Activated T-helper 2 cell treated with anti-CD3 and anti-CD28 coated beads, Interferon-gamma antibody, Interleukin-2, Interleukin-4, amounts not matched to agents 10 μg/mL and 5 μg/mL and 100 μg/mL, durations not matched to agents 14 hours and 24 hours and 36 hours (primary cell): ENCODE data around the gene CTIF. TPM values are rescaled to one million over a fixed set of nuclear protein-coding genes. Genes with fewer than 3 reads are reported as not detected.

Experiments used
- DNase-seq: peaks from one replicate; pipeline ENCODE4 v3.0.0; 2021; ENCODE audit warnings: low spot score
- H3K27ac Mint-ChIP-seq: one replicate; pipeline ENCODE4 v1.8.0; 2021; ENCODE audit warnings: mixed read lengths
- H3K27me3 Mint-ChIP-seq: one replicate; pipeline ENCODE4 v1.8.0; 2021; ENCODE audit warnings: low read depth, mixed read lengths
- H3K36me3 Mint-ChIP-seq: one replicate; pipeline ENCODE4 v1.8.0; 2021; ENCODE audit warnings: low read depth, mixed read lengths
- H3K4me1 Mint-ChIP-seq: one replicate; pipeline ENCODE4 v1.8.0; 2021; ENCODE audit warnings: low read depth, mixed read lengths
- H3K4me3 Mint-ChIP-seq: one replicate; pipeline ENCODE4 v1.8.0; 2021; ENCODE audit warnings: low read depth, mild to moderate bottlenecking, moderate library complexity, mixed read lengths
- H3K9me3 Mint-ChIP-seq: one replicate; pipeline ENCODE4 v1.8.0; 2021; ENCODE audit warnings: mixed read lengths
- intact Hi-C: fragments of 100-400 bp; cut with micrococcal nuclease; formaldehyde crosslinking; loops from one replicate; pipeline ENCODE4 v1.15.1; 2023
- total RNA-seq: library from RNA; stranded (reverse); gene quantifications from 2 replicates; pipeline ENCODE4 v1.2.3, GENCODE V29; 2022

CTIF gene
- total RNA-seq, 1 donor from 2014 or later, result 7.0 TPM

- Mint-ChIP-seq H3K9me3 (no peaks in the 10 kb centered on the region), H3K27ac (no peak overlapping the region), H3K4me3 (no peak overlapping the region), H3K4me1 (no peaks in the 10 kb centered on the region), H3K36me3 (no peaks in the 10 kb centered on the region), H3K27me3 (no peaks in the 10 kb centered on the region)
- DNase-seq, result no peak
- intact Hi-C loops, result no loop called here
Measured at GRCh38 chr18:48735080-48735676, 196.3 kb downstream of the CTIF start.

- Mint-ChIP-seq H3K27ac (no peak overlapping the region), H3K27me3 (no peaks in the 10 kb centered on the region), H3K4me1 (no peaks in the 10 kb centered on the region), H3K4me3 (no peak overlapping the region), H3K9me3 (no peaks in the 10 kb centered on the region), H3K36me3 (no peaks in the 10 kb centered on the region)
- intact Hi-C loops, result no loop called here
- no peak for DNase-seq
Measured at GRCh38 chr18:48735681-48736255, 196.9 kb downstream of the CTIF start.

GRCh38 chr18:48736321-48737260 is 197.8 kb downstream of the CTIF start:
- intact Hi-C loops, result no loop called here
- Mint-ChIP-seq H3K9me3 (no peaks in the 10 kb centered on the region), H3K27ac (no peak overlapping the region), H3K4me3 (no peak overlapping the region), H3K36me3 (no peaks in the 10 kb centered on the region), H3K4me1 (no peaks in the 10 kb centered on the region), H3K27me3 (no peaks in the 10 kb centered on the region)
- no peak for DNase-seq

- no peak overlapping the region for H3K27ac Mint-ChIP-seq
- no peaks in the 10 kb centered on the region for H3K4me1 Mint-ChIP-seq
- no peak for DNase-seq
- intact Hi-C loops, result no loop called here
- H3K4me3 Mint-ChIP-seq, result no peak overlapping the region
- H3K9me3 Mint-ChIP-seq, result no peaks in the 10 kb centered on the region
- H3K27me3 Mint-ChIP-seq, result no peaks in the 10 kb centered on the region
- no peaks in the 10 kb centered on the region for H3K36me3 Mint-ChIP-seq
Measured at GRCh38 chr18:48739266-48740067, 200.6 kb downstream of the CTIF start.

- Mint-ChIP-seq H3K27me3 (no peaks in the 10 kb centered on the region), H3K4me3 (no peak overlapping the region), H3K36me3 (no peaks in the 10 kb centered on the region), H3K9me3 (no peaks in the 10 kb centered on the region), H3K4me1 (no peaks in the 10 kb centered on the region), H3K27ac (no peak overlapping the region)
- no peak for DNase-seq
- intact Hi-C loops, result no loop called here
Measured at GRCh38 chr18:48740068-48740440, 201.2 kb downstream of the CTIF start.

- no peaks in the 10 kb centered on the region for H3K36me3 Mint-ChIP-seq
- H3K4me3 Mint-ChIP-seq, result no peak overlapping the region
- H3K27ac Mint-ChIP-seq, result no peak overlapping the region
- no peak for DNase-seq
- no peaks in the 10 kb centered on the region for H3K4me1 Mint-ChIP-seq
- no peaks in the 10 kb centered on the region for H3K9me3 Mint-ChIP-seq
- intact Hi-C loops, result no loop called here
- no peaks in the 10 kb centered on the region for H3K27me3 Mint-ChIP-seq
Measured at GRCh38 chr18:48740851-48741485, 202.1 kb downstream of the CTIF start.

- no peaks in the 10 kb centered on the region for H3K4me1 Mint-ChIP-seq
- no peak for DNase-seq
- no peak overlapping the region for H3K27ac Mint-ChIP-seq
- H3K4me3 Mint-ChIP-seq, result no peak overlapping the region
- no peaks in the 10 kb centered on the region for H3K9me3 Mint-ChIP-seq
- H3K27me3 Mint-ChIP-seq, result peaks cover 2% of the 10 kb centered on the region
- intact Hi-C loops, result no loop called here
- H3K36me3 Mint-ChIP-seq, result no peaks in the 10 kb centered on the region
Measured at GRCh38 chr18:48741866-48742265, 203.0 kb downstream of the CTIF start.

- intact Hi-C loops, result no loop called here
- Mint-ChIP-seq H3K27ac (no peak overlapping the region), H3K36me3 (no peaks in the 10 kb centered on the region), H3K27me3 (peaks cover 2% of the 10 kb centered on the region), H3K9me3 (no peaks in the 10 kb centered on the region), H3K4me3 (no peak overlapping the region), H3K4me1 (no peaks in the 10 kb centered on the region)
- DNase-seq, result no peak
Measured at GRCh38 chr18:48742304-48742703, 203.5 kb downstream of the CTIF start.

GRCh38 chr18:48742706-48743475 is 204.1 kb downstream of the CTIF start:
- Mint-ChIP-seq H3K4me1 (no peaks in the 10 kb centered on the region), H3K9me3 (no peaks in the 10 kb centered on the region), H3K36me3 (no peaks in the 10 kb centered on the region), H3K4me3 (no peak overlapping the region), H3K27me3 (peaks cover 2% of the 10 kb centered on the region), H3K27ac (no peak overlapping the region)
- no peak for DNase-seq
- intact Hi-C loops, result no loop called here

- Mint-ChIP-seq H3K9me3 (no peaks in the 10 kb centered on the region), H3K4me1 (no peaks in the 10 kb centered on the region), H3K4me3 (no peak overlapping the region), H3K27ac (no peak overlapping the region), H3K27me3 (peaks cover 2% of the 10 kb centered on the region), H3K36me3 (no peaks in the 10 kb centered on the region)
- no peak for DNase-seq
- intact Hi-C loops, result no loop called here
Measured at GRCh38 chr18:48743886-48744285, 205.1 kb downstream of the CTIF start.

GRCh38 chr18:48745293-48745692 is 206.5 kb downstream of the CTIF start:
- Mint-ChIP-seq H3K36me3 (no peaks in the 10 kb centered on the region), H3K4me1 (no peaks in the 10 kb centered on the region), H3K27ac (no peak overlapping the region), H3K27me3 (peaks cover 2% of the 10 kb centered on the region), H3K4me3 (no peak overlapping the region), H3K9me3 (no peaks in the 10 kb centered on the region)
- no peak for DNase-seq
- intact Hi-C loops, result no loop called here

- H3K27ac Mint-ChIP-seq, result no peak overlapping the region
Measured at GRCh38 chr18:48749768-48750167, 210.9 kb downstream of the CTIF start.

More at GRCh38 chr18:48749768-48750167, 210.9 kb downstream of the CTIF start:
- Mint-ChIP-seq H3K27me3 (peaks cover 2% of the 10 kb centered on the region), H3K9me3 (no peaks in the 10 kb centered on the region), H3K4me1 (no peaks in the 10 kb centered on the region), H3K36me3 (no peaks in the 10 kb centered on the region), H3K4me3 (no peak overlapping the region)
- no peak for DNase-seq
- intact Hi-C loops, result no loop called here
